Astrocyte (in vitro differentiated cells and primary cell): Measurements from ENCODE around the gene CFAP68.

ENCODE experiments used
- EZH2 ChIP-seq: IDR thresholded peaks from 2 replicates; pipeline ENCODE4 v1.6.1; 2012; ENCODE audit warnings: mild to moderate bottlenecking, low read length, inconsistent platforms; ENCODE audit not compliant: insufficient read depth
- TF ChIP-seq, protein P1 (sequence below): IDR thresholded peaks from 2 replicates; pipeline ENCODE4 v1.5.1; 2011; ENCODE audit warnings: low read depth, mild to moderate bottlenecking, inconsistent platforms, low read length, moderate library complexity; ENCODE audit not compliant: insufficient read depth

GRCh38 chr11:111837366-111837891 is 41.9 kb upstream of the CFAP68 start:
- TF ChIP-seq, protein P1, sequence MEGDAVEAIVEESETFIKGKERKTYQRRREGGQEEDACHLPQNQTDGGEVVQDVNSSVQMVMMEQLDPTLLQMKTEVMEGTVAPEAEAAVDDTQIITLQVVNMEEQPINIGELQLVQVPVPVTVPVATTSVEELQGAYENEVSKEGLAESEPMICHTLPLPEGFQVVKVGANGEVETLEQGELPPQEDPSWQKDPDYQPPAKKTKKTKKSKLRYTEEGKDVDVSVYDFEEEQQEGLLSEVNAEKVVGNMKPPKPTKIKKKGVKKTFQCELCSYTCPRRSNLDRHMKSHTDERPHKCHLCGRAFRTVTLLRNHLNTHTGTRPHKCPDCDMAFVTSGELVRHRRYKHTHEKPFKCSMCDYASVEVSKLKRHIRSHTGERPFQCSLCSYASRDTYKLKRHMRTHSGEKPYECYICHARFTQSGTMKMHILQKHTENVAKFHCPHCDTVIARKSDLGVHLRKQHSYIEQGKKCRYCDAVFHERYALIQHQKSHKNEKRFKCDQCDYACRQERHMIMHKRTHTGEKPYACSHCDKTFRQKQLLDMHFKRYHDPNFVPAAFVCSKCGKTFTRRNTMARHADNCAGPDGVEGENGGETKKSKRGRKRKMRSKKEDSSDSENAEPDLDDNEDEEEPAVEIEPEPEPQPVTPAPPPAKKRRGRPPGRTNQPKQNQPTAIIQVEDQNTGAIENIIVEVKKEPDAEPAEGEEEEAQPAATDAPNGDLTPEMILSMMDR = no peak
- TF ChIP-seq EZH2 = no peak
